A673 (cell line): ENCODE results near the gene ST13. TPM values are rescaled to one million over a fixed set of nuclear protein-coding genes. Genes with fewer than 3 reads are reported as not detected.

ENCODE experiments used
- BruUV-seq: library from RNA; stranded (reverse); fragments of 400-500 nt; replicated peaks from 2 replicates; lab custom pipeline; 2021; lab: Mats Ljungman, UMichigan
- CTCF ChIA-PET: fragments of 300-600 bp; sonication (Branson Sonifier 250); formaldehyde crosslinking; loops from one replicate; lab custom pipeline; 2022; ENCODE audit warnings: antibody characterized with exemption; lab: Charles Lee
- POLR2A ChIA-PET: fragments of 300-600 bp; sonication (Branson Sonifier 250); formaldehyde crosslinking; loops from one replicate; lab custom pipeline; 2022; ENCODE audit warnings: antibody characterized with exemption; ENCODE audit not compliant: low non-redundant PET; lab: Charles Lee
- DNase-seq: peaks from one replicate; pipeline ENCODE4 v3.0.0-alpha.2; 2015; ENCODE audit warnings: low spot score
- H3K27ac ChIP-seq: fragments of 200-600 bp; sonication (generic); 2 replicates; pipeline ENCODE4 v1.5.1; 2016; ENCODE audit warnings: mixed run types, low read depth, mild to moderate bottlenecking, mixed read lengths, antibody characterized with exemption, low read length; ENCODE audit not compliant: poor library complexity, severe bottlenecking
- H3K27me3 ChIP-seq: fragments of 200-600 bp; sonication (generic); replicated peaks from 2 replicates; pipeline ENCODE4 v1.6.1; 2017; ENCODE audit warnings: mixed run types, low read depth, mild to moderate bottlenecking, mixed read lengths, antibody characterized with exemption, low read length; ENCODE audit not compliant: insufficient read depth, poor library complexity
- H3K36me3 ChIP-seq: fragments of 200-600 bp; sonication (generic); 2 replicates; pipeline ENCODE4 v1.6.1; 2016; ENCODE audit warnings: mixed run types, mild to moderate bottlenecking, mixed read lengths, antibody characterized with exemption, low read length; ENCODE audit not compliant: insufficient read depth, poor library complexity, severe bottlenecking
- H3K4me1 ChIP-seq: fragments of 200-600 bp; sonication (generic); 2 replicates; pipeline ENCODE4 v1.6.1; 2017; ENCODE audit warnings: mixed run types, mild to moderate bottlenecking, mixed read lengths, antibody characterized with exemption, low read length; ENCODE audit not compliant: insufficient read depth, poor library complexity, severe bottlenecking
- H3K4me3 ChIP-seq: fragments of 200-600 bp; sonication (generic); 2 replicates; pipeline ENCODE4 v1.5.1; 2016; ENCODE audit warnings: low read depth, mixed run types, mild to moderate bottlenecking, mixed read lengths, low read length; ENCODE audit not compliant: poor library complexity, severe bottlenecking
- H3K9me3 ChIP-seq: fragments of 200-600 bp; sonication (generic); 2 replicates; pipeline ENCODE4 v1.6.1; 2016; ENCODE audit warnings: mixed run types, low read depth, mild to moderate bottlenecking, mixed read lengths, antibody characterized with exemption, low read length; ENCODE audit not compliant: poor library complexity, severe bottlenecking
- EZH2 ChIP-seq: fragments of 200-600 bp; sonication (generic); IDR thresholded peaks from 2 replicates; pipeline ENCODE4 v1.6.1; 2017; ENCODE audit warnings: borderline replicate concordance, low read depth, mild to moderate bottlenecking, mixed read lengths, antibody characterized with exemption, low read length; ENCODE audit not compliant: poor library complexity, severe bottlenecking
- intact Hi-C: fragments of 100-400 bp; cut with micrococcal nuclease; formaldehyde crosslinking; loops from one replicate; pipeline ENCODE4 v1.10.0; 2022; ENCODE audit not compliant: unreplicated experiment
- total RNA-seq: library from RNA; stranded (reverse); gene quantifications from 2 replicates; pipeline ENCODE4 v1.2.3, GENCODE V29; 2021
- TF ChIP-seq, protein P1 (sequence below): fragments of 300-800, 200-600 bp; sonication (generic); conservative IDR thresholded peaks from 2 replicates; pipeline ENCODE4 v1.5.1; 2017; ENCODE audit warnings: low read depth, mild to moderate bottlenecking, antibody characterized with exemption, low read length, moderate library complexity, mixed read lengths

Gene ST13
- total RNA-seq, 1 experiment from 2014 or later, result 337 TPM

DNA sequence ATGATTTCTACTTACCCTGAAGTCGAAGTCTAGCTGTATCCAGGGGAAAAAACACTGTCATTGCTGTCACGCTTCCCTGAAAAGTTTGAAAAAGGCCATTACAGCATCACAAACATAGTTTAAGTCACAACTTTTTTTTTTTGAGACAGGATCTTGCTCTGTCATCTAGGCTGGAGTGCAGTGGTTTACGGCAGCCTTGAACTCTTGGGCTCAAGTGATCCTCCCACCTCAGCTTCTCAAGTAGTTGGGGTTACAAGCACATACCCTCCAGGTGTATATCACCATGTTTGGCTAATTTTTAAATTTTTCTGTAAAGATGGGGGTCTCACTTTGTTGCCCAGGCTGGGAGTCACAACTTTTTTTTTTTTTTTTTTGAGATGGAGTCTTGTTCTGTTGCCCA is 57.4 kb downstream of the ST13 start:
- POLR2A ChIA-PET, result no interaction called here
- no peak for TF ChIP-seq EZH2
- TF ChIP-seq, protein P1, sequence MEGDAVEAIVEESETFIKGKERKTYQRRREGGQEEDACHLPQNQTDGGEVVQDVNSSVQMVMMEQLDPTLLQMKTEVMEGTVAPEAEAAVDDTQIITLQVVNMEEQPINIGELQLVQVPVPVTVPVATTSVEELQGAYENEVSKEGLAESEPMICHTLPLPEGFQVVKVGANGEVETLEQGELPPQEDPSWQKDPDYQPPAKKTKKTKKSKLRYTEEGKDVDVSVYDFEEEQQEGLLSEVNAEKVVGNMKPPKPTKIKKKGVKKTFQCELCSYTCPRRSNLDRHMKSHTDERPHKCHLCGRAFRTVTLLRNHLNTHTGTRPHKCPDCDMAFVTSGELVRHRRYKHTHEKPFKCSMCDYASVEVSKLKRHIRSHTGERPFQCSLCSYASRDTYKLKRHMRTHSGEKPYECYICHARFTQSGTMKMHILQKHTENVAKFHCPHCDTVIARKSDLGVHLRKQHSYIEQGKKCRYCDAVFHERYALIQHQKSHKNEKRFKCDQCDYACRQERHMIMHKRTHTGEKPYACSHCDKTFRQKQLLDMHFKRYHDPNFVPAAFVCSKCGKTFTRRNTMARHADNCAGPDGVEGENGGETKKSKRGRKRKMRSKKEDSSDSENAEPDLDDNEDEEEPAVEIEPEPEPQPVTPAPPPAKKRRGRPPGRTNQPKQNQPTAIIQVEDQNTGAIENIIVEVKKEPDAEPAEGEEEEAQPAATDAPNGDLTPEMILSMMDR, result no peak
- Histone ChIP-seq H3K27me3 (no peaks in the 10 kb centered on the region), H3K4me1 (peaks cover 27% of the 10 kb centered on the region), H3K27ac (no peak overlapping the region), H3K4me3 (no peak overlapping the region), H3K9me3 (no peaks in the 10 kb centered on the region), H3K36me3 (no peaks in the 10 kb centered on the region)
- BruUV-seq, result no TSS peak
- intact Hi-C loops, result no loop called here
- no peak for DNase-seq
- CTCF ChIA-PET, result no interaction called here

DNA sequence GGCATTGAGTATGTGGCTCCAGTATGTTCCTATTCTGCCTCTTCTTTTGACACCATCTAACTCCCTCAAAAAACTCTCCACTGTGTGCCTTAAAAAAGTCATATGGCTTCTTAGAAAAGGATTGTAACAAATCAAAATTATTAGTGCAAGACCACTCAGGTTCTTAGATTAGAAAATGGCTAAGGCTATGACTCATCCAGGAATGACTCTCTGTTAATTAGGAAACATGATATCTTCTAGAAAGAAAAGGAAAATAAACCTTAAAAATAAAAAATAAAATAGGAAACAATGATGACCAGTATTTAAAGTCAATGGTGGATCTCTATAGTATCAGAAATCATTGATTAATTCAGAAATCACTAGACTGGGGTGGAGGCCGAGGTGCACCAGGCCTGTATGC is 59.0 kb downstream of the ST13 start:
- BruUV-seq, result no TSS peak
- intact Hi-C loops, result no loop called here
- Histone ChIP-seq H3K4me3 (no peak overlapping the region), H3K4me1 (peaks cover 26% of the 10 kb centered on the region), H3K27me3 (no peaks in the 10 kb centered on the region), H3K27ac (no peak overlapping the region), H3K9me3 (no peaks in the 10 kb centered on the region), H3K36me3 (peaks cover 1% of the 10 kb centered on the region)
- no peak for TF ChIP-seq EZH2
- TF ChIP-seq, protein P1, result no peak
- ChIA-PET POLR2A (no interaction called here), CTCF (no interaction called here)
- peak; percentile 10 for DNase-seq

DNA sequence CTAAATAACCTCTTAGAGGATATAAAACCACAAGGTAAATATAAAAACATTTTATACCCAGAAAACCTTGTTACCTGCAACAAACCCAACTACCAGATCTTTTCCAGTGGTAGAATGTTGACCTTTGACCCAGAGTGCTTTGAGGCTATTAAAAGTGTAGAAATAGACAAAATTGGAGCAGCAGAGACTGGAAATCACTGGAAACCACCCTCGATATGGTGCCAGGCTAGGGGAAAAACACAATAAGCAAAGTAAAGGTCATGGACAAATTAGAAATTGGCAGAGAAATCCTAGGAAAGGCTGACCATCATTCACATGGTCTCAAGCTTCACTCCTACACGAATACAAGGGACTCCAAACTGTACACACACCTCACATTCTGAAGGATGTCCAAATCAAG is 64.0 kb downstream of the ST13 start:
- Histone ChIP-seq H3K36me3 (peaks cover 8% of the 10 kb centered on the region), H3K27ac (peak overlapping the region; percentile 67), H3K4me3 (no peak overlapping the region), H3K27me3 (no peaks in the 10 kb centered on the region), H3K9me3 (no peaks in the 10 kb centered on the region), H3K4me1 (peaks cover 37% of the 10 kb centered on the region)
- no TSS peak for BruUV-seq
- DNase-seq, result no peak
- TF ChIP-seq EZH2, result no peak
- TF ChIP-seq, protein P1, result no peak
- ChIA-PET POLR2A (no interaction called here), CTCF (no interaction called here)
- intact Hi-C loops, result no loop called here
